ENCODE measurements around the gene LIMS1. TPM values are rescaled to one million over a fixed set of nuclear protein-coding genes. Genes with fewer than 3 reads are reported as not detected.
A peak's percentile ranks its signal among the peaks of the same experiment; 100 is the strongest.

Gene LIMS1
- total and polyA plus RNA-seq, 2 experiments from 2014 or later = 82.0 to 122 TPM

DNA sequence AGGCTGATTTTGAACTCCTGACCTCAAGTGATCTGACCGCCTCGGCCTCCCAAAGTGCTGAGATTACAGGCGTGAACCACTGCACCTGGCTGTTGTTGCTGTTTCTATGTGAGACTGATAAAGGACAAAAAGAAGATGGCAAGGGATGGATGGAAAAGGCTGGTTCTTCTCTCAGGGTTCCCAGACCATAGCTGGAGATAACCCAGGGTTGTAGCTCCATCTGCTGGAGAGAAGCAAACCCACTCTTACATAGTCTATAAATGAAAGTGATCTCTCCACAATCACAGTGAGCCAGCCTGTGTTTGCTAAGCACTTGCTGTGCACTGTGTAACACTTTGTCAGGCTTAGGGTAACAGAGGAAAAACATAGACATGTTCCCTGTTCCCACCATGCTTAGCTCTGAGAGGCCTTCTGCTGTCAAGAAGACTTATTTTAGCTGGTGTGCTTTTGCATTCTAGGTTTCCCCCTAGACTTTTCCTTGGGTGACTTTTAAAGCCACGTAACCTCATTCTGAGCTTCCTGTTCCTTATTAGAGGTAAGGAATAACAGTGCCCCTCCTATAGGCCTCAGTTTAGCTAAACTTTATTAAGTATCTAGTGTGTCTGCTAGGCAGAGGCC is 49.7 kb downstream of the LIMS1 start:
- H3K9ac ChIP-seq = peak overlapping the region; percentile 34; the same call in 1 of the 2 replicates
- peak; percentile 85 for DNase-seq
- H3K4me3 ChIP-seq = peak overlapping the region; percentile 46; the same call in 1 of the 2 replicates
- no peaks in the 10 kb centered on the region for H3K9me3 ChIP-seq (ENCODE audit: low read depth)
- H3K27ac ChIP-seq = no peak overlapping the region
- H3K27me3 ChIP-seq (replicated peaks; ENCODE audit: insufficient read depth) = no peaks in the 10 kb centered on the region
- no peaks in the 10 kb centered on the region for H3K36me3 ChIP-seq (ENCODE audit: low read depth)
- H3K4me2 ChIP-seq (ENCODE audit: unreplicated experiment) = peak overlapping the region; percentile 57
- H4K20me1 ChIP-seq (ENCODE audit: insufficient read depth) = no peaks in the 10 kb centered on the region
- H2AFZ ChIP-seq = no peak overlapping the region
- TF ChIP-seq EZH2phosphoT487 (IDR thresholded peaks at IDR 0.05; ENCODE audit: insufficient read depth, low read depth) (no peak), EZH2 (IDR thresholded peaks at IDR 0.05; ENCODE audit: insufficient read depth, poor library complexity, severe bottlenecking) (no peak)
- peaks cover 24% of the 10 kb centered on the region for H3F3A ChIP-seq (ENCODE audit: insufficient read depth)
- no peaks in the 10 kb centered on the region for H3K9me2 ChIP-seq (ENCODE audit: insufficient read depth)
- peaks cover 99% of the 10 kb centered on the region for H3K79me2 ChIP-seq (ENCODE audit: insufficient read depth)
- peaks cover 43% of the 10 kb centered on the region for H3K4me1 ChIP-seq (ENCODE audit: insufficient read depth)
- in situ Hi-C loops (cut with MboI) = no loop called here
- 46 to 62% methylated on average over 4 of the region's 4 CpGs for WGBS, 2 experiments (ENCODE audit: low coverage in 1 of 2, low lambda C conversion rate in 2 of 2, missing lambda C conversion rate in 2 of 2)

DNA sequence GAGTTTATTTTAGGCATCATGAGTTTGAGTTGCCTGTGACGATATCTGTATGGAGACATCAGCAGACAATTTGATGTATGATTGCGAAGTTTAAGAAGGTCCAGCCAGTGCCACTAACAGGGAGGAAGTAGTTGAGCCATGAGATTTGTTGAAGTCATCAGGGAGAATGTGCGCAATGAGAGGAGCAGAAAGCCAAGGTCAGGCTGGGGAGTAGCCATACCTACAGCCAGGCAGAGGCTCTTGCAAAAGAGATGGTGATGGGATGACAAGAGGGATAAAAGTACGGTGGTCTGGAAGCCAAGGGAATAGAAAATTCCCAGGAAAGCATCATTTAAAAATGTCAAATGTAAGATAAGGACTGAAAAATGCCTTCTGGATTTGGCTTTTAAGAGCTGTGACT is 51.2 kb downstream of the LIMS1 start:
- no peaks in the 10 kb centered on the region for H3K36me3 ChIP-seq (ENCODE audit: low read depth)
- TF ChIP-seq EZH2phosphoT487 (IDR thresholded peaks at IDR 0.05; ENCODE audit: insufficient read depth, low read depth) (no peak), EZH2 (IDR thresholded peaks at IDR 0.05; ENCODE audit: insufficient read depth, poor library complexity, severe bottlenecking) (no peak)
- peaks cover 45% of the 10 kb centered on the region for H3K4me1 ChIP-seq (ENCODE audit: insufficient read depth)
- peaks cover 99% of the 10 kb centered on the region for H3K79me2 ChIP-seq (ENCODE audit: insufficient read depth)
- no peak overlapping the region for H3K4me2 ChIP-seq (ENCODE audit: unreplicated experiment)
- no peaks in the 10 kb centered on the region for H4K20me1 ChIP-seq (ENCODE audit: insufficient read depth)
- peak overlapping the region; percentile 62 for H3K27ac ChIP-seq
- in situ Hi-C loops (cut with MboI) = no loop called here
- DNase-seq = no peak
- peaks cover 32% of the 10 kb centered on the region for H3F3A ChIP-seq (ENCODE audit: insufficient read depth)
- 94 to 97% methylated on average over 4 of the region's 4 CpGs for WGBS, 2 experiments (ENCODE audit: low coverage in 1 of 2, low lambda C conversion rate in 2 of 2, missing lambda C conversion rate in 2 of 2)
- no peaks in the 10 kb centered on the region for H3K9me2 ChIP-seq (ENCODE audit: insufficient read depth)
- H3K27me3 ChIP-seq (replicated peaks; ENCODE audit: insufficient read depth) = no peaks in the 10 kb centered on the region
- H3K9ac ChIP-seq = 0 out of 2 replicates have a peak overlapping the region, but pooled peaks have one; percentile 0
- 0 out of 2 replicates have a peak overlapping the region, but pooled peaks have one; percentile 56 for H2AFZ ChIP-seq
- H3K4me3 ChIP-seq = no peak overlapping the region
- H3K9me3 ChIP-seq (ENCODE audit: low read depth) = no peaks in the 10 kb centered on the region

DNA sequence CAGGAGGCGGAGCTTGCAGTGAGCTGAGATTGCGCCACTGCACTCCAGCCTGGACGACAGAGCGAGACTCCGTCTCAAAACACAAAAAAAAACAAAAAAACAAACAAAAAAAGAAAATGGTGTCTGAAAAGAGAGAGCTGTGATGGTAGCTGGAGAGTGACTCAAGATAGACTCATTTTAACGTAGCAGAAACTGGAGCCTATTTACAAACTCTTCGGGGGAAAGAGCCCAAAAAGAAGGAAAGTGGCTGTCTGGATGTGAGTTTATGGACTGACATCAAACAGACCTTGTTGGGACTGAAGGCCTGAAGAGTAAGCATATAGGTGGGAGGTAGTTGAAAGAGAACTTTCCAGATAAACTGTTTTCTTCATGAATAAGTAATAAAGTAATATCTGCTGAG is 51.8 kb downstream of the LIMS1 start:
- TF ChIP-seq EZH2 (IDR thresholded peaks at IDR 0.05; ENCODE audit: insufficient read depth, poor library complexity, severe bottlenecking) (no peak), EZH2phosphoT487 (IDR thresholded peaks at IDR 0.05; ENCODE audit: insufficient read depth, low read depth) (no peak)
- peak overlapping the region; percentile 4 for H3K4me2 ChIP-seq (ENCODE audit: unreplicated experiment)
- H2AFZ ChIP-seq = peak overlapping the region; percentile 56
- H3K27ac ChIP-seq = peak overlapping the region; percentile 62
- in situ Hi-C loops (cut with MboI) = no loop called here
- H3K9me2 ChIP-seq (ENCODE audit: insufficient read depth) = no peaks in the 10 kb centered on the region
- H4K20me1 ChIP-seq (ENCODE audit: insufficient read depth) = no peaks in the 10 kb centered on the region
- no peaks in the 10 kb centered on the region for H3K36me3 ChIP-seq (ENCODE audit: low read depth)
- no peaks in the 10 kb centered on the region for H3K9me3 ChIP-seq (ENCODE audit: low read depth)
- WGBS, 2 experiments (ENCODE audit: low coverage in 1 of 2, low lambda C conversion rate in 2 of 2, missing lambda C conversion rate in 2 of 2) = 59 to 65% methylated on average over 7 of the region's 7 CpGs
- H3K79me2 ChIP-seq (ENCODE audit: insufficient read depth) = peaks cover 99% of the 10 kb centered on the region
- no peak overlapping the region for H3K4me3 ChIP-seq
- peak; percentile 70 for DNase-seq
- H3K4me1 ChIP-seq (ENCODE audit: insufficient read depth) = peaks cover 45% of the 10 kb centered on the region
- peaks cover 32% of the 10 kb centered on the region for H3F3A ChIP-seq (ENCODE audit: insufficient read depth)
- H3K9ac ChIP-seq = peak overlapping the region; percentile 0; the same call in 1 of the 2 replicates
- H3K27me3 ChIP-seq (replicated peaks; ENCODE audit: insufficient read depth) = no peaks in the 10 kb centered on the region

DNA sequence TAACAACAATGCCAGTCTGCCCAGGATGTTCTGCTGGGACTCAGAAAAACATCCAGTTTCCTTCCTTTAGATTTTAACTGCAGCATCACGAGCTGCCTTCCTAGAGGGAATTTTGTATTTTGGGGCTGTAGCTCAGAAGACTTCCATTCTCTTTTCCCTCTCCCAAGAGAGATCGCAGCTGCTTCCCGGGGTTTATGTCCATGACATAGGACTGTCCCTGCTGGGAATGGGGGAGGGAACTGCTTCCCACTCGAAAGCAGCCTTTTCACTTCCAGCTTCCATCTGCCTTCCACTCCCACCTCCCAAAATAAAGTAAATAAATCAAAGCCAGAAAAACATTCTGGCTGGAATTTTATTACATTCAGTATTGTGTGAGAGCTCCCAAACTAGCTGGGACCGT is 52.4 kb downstream of the LIMS1 start:
- peak overlapping the region; percentile 0; the same call in 1 of the 2 replicates for H3K9ac ChIP-seq
- peaks cover 32% of the 10 kb centered on the region for H3F3A ChIP-seq (ENCODE audit: insufficient read depth)
- H3K9me2 ChIP-seq (ENCODE audit: insufficient read depth) = no peaks in the 10 kb centered on the region
- peaks cover 99% of the 10 kb centered on the region for H3K79me2 ChIP-seq (ENCODE audit: insufficient read depth)
- no peaks in the 10 kb centered on the region for H3K36me3 ChIP-seq (ENCODE audit: low read depth)
- H3K4me2 ChIP-seq (ENCODE audit: unreplicated experiment) = peak overlapping the region; percentile 4
- H2AFZ ChIP-seq = peak overlapping the region; percentile 18
- H3K4me3 ChIP-seq = no peak overlapping the region
- peak overlapping the region; percentile 62 for H3K27ac ChIP-seq
- peak; percentile 7 for DNase-seq
- H3K27me3 ChIP-seq (replicated peaks; ENCODE audit: insufficient read depth) = no peaks in the 10 kb centered on the region
- H4K20me1 ChIP-seq (ENCODE audit: insufficient read depth) = no peaks in the 10 kb centered on the region
- no peak for TF ChIP-seq EZH2 (IDR thresholded peaks at IDR 0.05; ENCODE audit: insufficient read depth, poor library complexity, severe bottlenecking)
- no peak for TF ChIP-seq EZH2phosphoT487 (IDR thresholded peaks at IDR 0.05; ENCODE audit: insufficient read depth, low read depth)
- in situ Hi-C loops (cut with MboI) = no loop called here
- WGBS, 2 experiments (ENCODE audit: low coverage in 1 of 2, low lambda C conversion rate in 2 of 2, missing lambda C conversion rate in 2 of 2) = 33 to 36% methylated on average over 5 of the region's 5 CpGs
- H3K4me1 ChIP-seq (ENCODE audit: insufficient read depth) = peaks cover 45% of the 10 kb centered on the region
- H3K9me3 ChIP-seq (ENCODE audit: low read depth) = no peaks in the 10 kb centered on the region

Measured in GM23248 (cell line).